ENCODE data around the gene PLEKHH2. TPM values are rescaled to one million over a fixed set of nuclear protein-coding genes. Genes with fewer than 3 reads are reported as not detected.

The PLEKHH2 gene
- total RNA-seq, 1 experiment from 2014 or later: 3.1 TPM

DNA sequence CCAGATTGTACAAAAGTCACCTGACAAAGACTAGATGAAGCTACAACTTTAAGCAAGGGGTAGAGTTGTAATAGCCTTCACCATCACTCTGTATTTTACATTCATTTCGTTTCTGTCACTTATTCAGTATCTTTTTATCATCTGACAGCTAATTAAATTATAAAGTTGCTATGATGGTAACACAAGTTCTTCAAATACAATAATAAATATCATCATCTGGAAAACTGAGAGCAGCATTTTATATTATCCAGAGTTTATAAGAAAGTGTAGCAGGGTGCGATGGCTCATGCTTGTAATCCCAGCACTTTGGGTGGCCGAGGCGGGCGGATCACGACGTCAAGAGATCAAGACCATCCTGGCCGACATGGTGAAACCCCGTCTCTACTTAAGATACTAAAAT, 157.9 kb downstream of the PLEKHH2 start:
- no peak overlapping the region for H3K18ac ChIP-seq (ENCODE audit: insufficient read length, low read depth, low read length)
- H4K91ac ChIP-seq (ENCODE audit: insufficient read length, low read depth, low read length): no peak overlapping the region
- no peak overlapping the region for H2BK20ac ChIP-seq (ENCODE audit: low read depth, low read length, poor library complexity, severe bottlenecking)
- H3K27me3 ChIP-seq (ENCODE audit: insufficient read depth, low read length): no peaks in the 10 kb centered on the region
- H3K27ac ChIP-seq (ENCODE audit: insufficient read length, low read depth, low read length): no peak overlapping the region
- H3K4ac ChIP-seq (ENCODE audit: low read depth, low read length): no peak overlapping the region
- no peak overlapping the region; a peak in 1 of 7 replicates for H3K27ac Mint-ChIP-seq
- H3K9me3 Mint-ChIP-seq: no peaks in the 10 kb centered on the region
- H2AK5ac ChIP-seq (ENCODE audit: insufficient read length, low read length): no peak overlapping the region
- no peak overlapping the region for H3K9ac ChIP-seq (ENCODE audit: extremely low read depth, insufficient read length, low read length)
- no peak overlapping the region for H3T11ph ChIP-seq (ENCODE audit: low read length)
- H3K27me3 Mint-ChIP-seq (ENCODE audit: low read depth): no peaks in the 10 kb centered on the region
- H4K8ac ChIP-seq (replicated peaks; ENCODE audit: insufficient read length, low read depth, low read length): no peak overlapping the region
- WGBS (ENCODE audit: extremely low coverage, insufficient read length, low lambda C conversion rate): no CpG with 5 or more reads among the region's 9 CpGs
- H2BK12ac ChIP-seq (ENCODE audit: insufficient read length, low read depth, low read length): no peak overlapping the region
- H3K23me2 ChIP-seq (ENCODE audit: insufficient read length, low read depth, low read length, poor library complexity, severe bottlenecking): no peaks in the 10 kb centered on the region
- no peak overlapping the region for H3K56ac ChIP-seq (ENCODE audit: insufficient read length, low read depth, low read length)
- no peaks in the 10 kb centered on the region for H3K4me1 Mint-ChIP-seq
- no peaks in the 10 kb centered on the region for H3K4me1 ChIP-seq (ENCODE audit: insufficient read depth, low read length)
- H3K79me1 ChIP-seq (ENCODE audit: insufficient read depth, low read depth, low read length, poor library complexity, severe bottlenecking): no peaks in the 10 kb centered on the region
- H2BK120ac ChIP-seq (ENCODE audit: low read depth, low read length, poor library complexity, severe bottlenecking): no peak overlapping the region
- H3K79me2 ChIP-seq (ENCODE audit: insufficient read depth, low read length): no peaks in the 10 kb centered on the region
- H2BK5ac ChIP-seq (ENCODE audit: insufficient read length, low read length): no peak overlapping the region
- no peak overlapping the region for H3K23ac ChIP-seq (ENCODE audit: insufficient read length, low read depth, low read length)
- H4K20me1 ChIP-seq (ENCODE audit: control insufficient read depth, insufficient read depth, insufficient read length): no peaks in the 10 kb centered on the region
- DNase-seq: no peak
- TF ChIP-seq, protein P1, sequence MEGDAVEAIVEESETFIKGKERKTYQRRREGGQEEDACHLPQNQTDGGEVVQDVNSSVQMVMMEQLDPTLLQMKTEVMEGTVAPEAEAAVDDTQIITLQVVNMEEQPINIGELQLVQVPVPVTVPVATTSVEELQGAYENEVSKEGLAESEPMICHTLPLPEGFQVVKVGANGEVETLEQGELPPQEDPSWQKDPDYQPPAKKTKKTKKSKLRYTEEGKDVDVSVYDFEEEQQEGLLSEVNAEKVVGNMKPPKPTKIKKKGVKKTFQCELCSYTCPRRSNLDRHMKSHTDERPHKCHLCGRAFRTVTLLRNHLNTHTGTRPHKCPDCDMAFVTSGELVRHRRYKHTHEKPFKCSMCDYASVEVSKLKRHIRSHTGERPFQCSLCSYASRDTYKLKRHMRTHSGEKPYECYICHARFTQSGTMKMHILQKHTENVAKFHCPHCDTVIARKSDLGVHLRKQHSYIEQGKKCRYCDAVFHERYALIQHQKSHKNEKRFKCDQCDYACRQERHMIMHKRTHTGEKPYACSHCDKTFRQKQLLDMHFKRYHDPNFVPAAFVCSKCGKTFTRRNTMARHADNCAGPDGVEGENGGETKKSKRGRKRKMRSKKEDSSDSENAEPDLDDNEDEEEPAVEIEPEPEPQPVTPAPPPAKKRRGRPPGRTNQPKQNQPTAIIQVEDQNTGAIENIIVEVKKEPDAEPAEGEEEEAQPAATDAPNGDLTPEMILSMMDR (conservative IDR thresholded peaks at IDR 0.05): no peak
- H3K4me3 Mint-ChIP-seq: no peak overlapping the region
- H3K9me3 ChIP-seq (ENCODE audit: control insufficient read depth, low read depth, low read length): no peaks in the 10 kb centered on the region
- no peak overlapping the region for H2BK15ac ChIP-seq (ENCODE audit: low read depth, low read length)
- H2AFZ ChIP-seq (ENCODE audit: low read length): no peak overlapping the region
- H3K4me2 ChIP-seq (ENCODE audit: insufficient read depth, insufficient read length, low read length): no peak overlapping the region
- H3K14ac ChIP-seq (ENCODE audit: insufficient read depth, low read length): no peak overlapping the region
- no peaks in the 10 kb centered on the region for H3K36me3 Mint-ChIP-seq (ENCODE audit: insufficient read depth in 1 of 3, low read depth in 3 of 3)
- H4K5ac ChIP-seq (ENCODE audit: insufficient read length, low read depth, low read length): no peak overlapping the region

All from H9 (cell line).